Neural progenitor cell (in vitro differentiated cells): ENCODE measurements around the gene CNTNAP2. TPM values are rescaled to one million over a fixed set of nuclear protein-coding genes. Genes with fewer than 3 reads are reported as not detected.

Source experiments
- DNase-seq: peaks from one replicate; pipeline ENCODE4 v3.0.0-alpha.2; 2016; ENCODE audit warnings: low spot score
- H2AFZ ChIP-seq: fragments of 200-600 bp; sonication (generic); replicated peaks from 2 replicates; pipeline ENCODE4 v1.6.1; 2016; ENCODE audit warnings: antibody characterized with exemption
- H3F3A ChIP-seq: fragments of 200-600 bp; sonication (generic); 2 replicates; pipeline ENCODE4 v1.6.1; 2016; ENCODE audit warnings: antibody characterized with exemption, low read depth
- H3K27ac ChIP-seq: fragments of 200-600 bp; sonication (generic); 2 replicates; pipeline ENCODE4 v1.5.1; 2016; ENCODE audit warnings: mild to moderate bottlenecking
- H3K27me3 ChIP-seq: fragments of 200-600 bp; sonication (generic); 2 replicates; pipeline ENCODE4 v1.6.1; 2016; ENCODE audit warnings: mild to moderate bottlenecking, moderate library complexity
- H3K36me3 ChIP-seq: fragments of 200-600 bp; sonication (generic); 2 replicates; pipeline ENCODE4 v1.5.1; 2016
- H3K4me1 ChIP-seq: fragments of 200-600 bp; sonication (generic); 2 replicates; pipeline ENCODE4 v1.6.1; 2016; ENCODE audit warnings: mixed run types
- H3K4me2 ChIP-seq: fragments of 200-600 bp; sonication (generic); 2 replicates; pipeline ENCODE4 v1.6.1; 2016
- H3K4me3 ChIP-seq: fragments of 200-600 bp; sonication (generic); 2 replicates; pipeline ENCODE4 v1.5.1; 2016
- H3K79me2 ChIP-seq: fragments of 200-600 bp; sonication (generic); 2 replicates; pipeline ENCODE4 v1.6.1; 2016; ENCODE audit warnings: low read depth
- H3K9ac ChIP-seq: fragments of 200-600 bp; sonication (generic); 2 replicates; pipeline ENCODE4 v1.6.1; 2016
- H3K9me3 ChIP-seq: fragments of 200-600 bp; sonication (generic); 2 replicates; pipeline ENCODE4 v1.5.1; 2016; ENCODE audit warnings: low read depth
- H4K20me1 ChIP-seq: fragments of 200-600 bp; sonication (generic); 2 replicates; pipeline ENCODE4 v1.6.1; 2016; ENCODE audit warnings: low read depth
- H3K27ac Mint-ChIP-seq: 3 replicates; pipeline ENCODE4 v1.8.0; 2021; ENCODE audit warnings: mixed read lengths
- H3K27me3 Mint-ChIP-seq: 2 replicates; pipeline ENCODE4 v1.8.0; 2022; ENCODE audit warnings: low read depth, mild to moderate bottlenecking, inconsistent platforms, moderate library complexity, mixed read lengths; ENCODE audit not compliant: insufficient read depth
- H3K36me3 Mint-ChIP-seq: 3 replicates; pipeline ENCODE4 v1.8.0; 2021; ENCODE audit warnings: mixed read lengths
- H3K4me1 Mint-ChIP-seq: 3 replicates; pipeline ENCODE4 v1.8.0; 2021; ENCODE audit warnings: mixed read lengths
- H3K4me3 Mint-ChIP-seq: 3 replicates; pipeline ENCODE4 v1.8.0; 2021; ENCODE audit warnings: mild to moderate bottlenecking, moderate library complexity, mixed read lengths
- H3K9me3 Mint-ChIP-seq: 3 replicates; pipeline ENCODE4 v1.8.0; 2020; ENCODE audit warnings: mixed read lengths
- CTCF ChIP-seq: fragments of 200-600 bp; sonication (generic); IDR thresholded peaks from 2 replicates; pipeline ENCODE4 v1.5.1; 2017; ENCODE audit warnings: antibody characterized with exemption, mild to moderate bottlenecking
- EZH2 ChIP-seq: fragments of 200-600 bp; sonication (generic); IDR thresholded peaks from 2 replicates; pipeline ENCODE4 v1.6.1; 2017; ENCODE audit warnings: antibody characterized with exemption, mild to moderate bottlenecking, moderate library complexity
- EZH2phosphoT487 ChIP-seq: fragments of 200-600 bp; sonication (generic); IDR thresholded peaks from 2 replicates; pipeline ENCODE4 v1.6.1; 2017; ENCODE audit warnings: antibody characterized with exemption
- total RNA-seq: library from RNA; depleted of rRNA; stranded (reverse); fragments of >200 nt; gene quantifications from 2 replicates; pipeline ENCODE4 v1.2.3, GENCODE V29; 2015; ENCODE audit warnings: low replicate concordance

The CNTNAP2 gene
- total RNA-seq, 1 donor from 2014 or later = 126 TPM

- Histone ChIP-seq H3K36me3 (peaks cover 2% of the 10 kb centered on the region), H3K27me3 (no peaks in the 10 kb centered on the region), H2AFZ (no peak overlapping the region), H4K20me1 (no peaks in the 10 kb centered on the region), H3F3A (no peaks in the 10 kb centered on the region), H3K4me2 (no peak overlapping the region), H3K4me1 (no peaks in the 10 kb centered on the region), H3K27ac (no peak overlapping the region), H3K79me2 (no peaks in the 10 kb centered on the region), H3K9ac (no peak overlapping the region), H3K9me3 (no peaks in the 10 kb centered on the region), H3K4me3 (no peak overlapping the region)
- Mint-ChIP-seq H3K27me3 (no peaks in the 10 kb centered on the region), H3K4me3 (no peak overlapping the region), H3K27ac (no peak overlapping the region), H3K9me3 (peaks cover 5% of the 10 kb centered on the region), H3K4me1 (peaks cover 12% of the 10 kb centered on the region), H3K36me3 (no peaks in the 10 kb centered on the region)
- no peak for DNase-seq
- TF ChIP-seq CTCF = no peak
- TF ChIP-seq EZH2 = no peak
- TF ChIP-seq EZH2phosphoT487 = no peak
Observed at GRCh38 chr7:148093375-148094166, 1977.0 kb downstream of the CNTNAP2 start.

- H3K27ac Mint-ChIP-seq = peak overlapping the region; percentile 0
- no peaks in the 10 kb centered on the region for H3K79me2 ChIP-seq
- no peaks in the 10 kb centered on the region for H3F3A ChIP-seq
- H4K20me1 ChIP-seq = no peaks in the 10 kb centered on the region
- H3K4me3 Mint-ChIP-seq = no peak overlapping the region
- H3K36me3 ChIP-seq = no peaks in the 10 kb centered on the region
- no peak for DNase-seq
- no peak overlapping the region for H3K27ac ChIP-seq
- H3K9ac ChIP-seq = no peak overlapping the region
- H3K27me3 Mint-ChIP-seq = peaks cover 2% of the 10 kb centered on the region
- H3K4me1 Mint-ChIP-seq = peaks cover 12% of the 10 kb centered on the region
- H3K4me2 ChIP-seq = no peak overlapping the region
- no peak overlapping the region for H3K4me3 ChIP-seq
- H3K9me3 ChIP-seq = no peaks in the 10 kb centered on the region
- H2AFZ ChIP-seq = peak overlapping the region; percentile 70
- H3K27me3 ChIP-seq = no peaks in the 10 kb centered on the region
- H3K4me1 ChIP-seq = no peaks in the 10 kb centered on the region
- H3K9me3 Mint-ChIP-seq = no peaks in the 10 kb centered on the region
- H3K36me3 Mint-ChIP-seq = no peaks in the 10 kb centered on the region
- TF ChIP-seq EZH2phosphoT487 = no peak
- no peak for TF ChIP-seq EZH2
- no peak for TF ChIP-seq CTCF
Observed at GRCh38 chr7:148095066-148095465, 1978.5 kb downstream of the CNTNAP2 start.

GRCh38 chr7:148104136-148104716, 1987.6 kb downstream of the CNTNAP2 start:
- Mint-ChIP-seq H3K4me3 (no peak overlapping the region), H3K9me3 (peaks cover 2% of the 10 kb centered on the region), H3K4me1 (peaks cover 9% of the 10 kb centered on the region), H3K36me3 (no peaks in the 10 kb centered on the region), H3K27ac (no peak overlapping the region), H3K27me3 (peaks cover 2% of the 10 kb centered on the region)
- TF ChIP-seq EZH2phosphoT487 = no peak
- TF ChIP-seq EZH2 = no peak
- no peak for TF ChIP-seq CTCF
- Histone ChIP-seq H3K4me3 (no peak overlapping the region), H3K4me1 (peaks cover 15% of the 10 kb centered on the region), H2AFZ (no peak overlapping the region), H3K4me2 (no peak overlapping the region), H3K27me3 (no peaks in the 10 kb centered on the region), H3K36me3 (no peaks in the 10 kb centered on the region), H3K27ac (no peak overlapping the region), H3K9ac (no peak overlapping the region), H4K20me1 (no peaks in the 10 kb centered on the region), H3K9me3 (no peaks in the 10 kb centered on the region), H3F3A (no peaks in the 10 kb centered on the region), H3K79me2 (no peaks in the 10 kb centered on the region)
- DNase-seq = no peak
